OCI-LY3 (cell line): Measurements from ENCODE around the gene DDX59.

Source experiments
- H2AFZ ChIP-seq: fragments of 200-600, 300-600 bp; shearing (Covaris generic); 2 replicates; pipeline ENCODE4 v1.6.0; 2014; ENCODE audit warnings: antibody characterized with exemption, low read depth, low read length
- H3K27ac ChIP-seq: fragments of 200-600, 300-600 bp; sonication (generic); 2 replicates; pipeline ENCODE4 v1.5.1; 2014; ENCODE audit warnings: mild to moderate bottlenecking, low read length, moderate library complexity, mixed read lengths
- H3K27me3 ChIP-seq: fragments of 200-600, 300-600 bp; sonication (generic); 2 replicates; pipeline ENCODE4 v1.6.1; 2014; ENCODE audit warnings: low read depth, low read length, mixed read lengths
- H3K36me3 ChIP-seq: fragments of 200-600, 300-600 bp; sonication (generic); replicated peaks from 2 replicates; pipeline ENCODE3; 2014; ENCODE audit warnings: low read depth, low read length, mixed read lengths
- H3K4me1 ChIP-seq: fragments of 300-600, 200-600 bp; sonication (generic); 2 replicates; pipeline ENCODE4 v1.6.1; 2014; ENCODE audit warnings: low read length, mixed read lengths
- H3K4me2 ChIP-seq: fragments of 200-600, 300-600 bp; sonication (generic); 2 replicates; pipeline ENCODE4 v1.6.1; 2014; ENCODE audit warnings: low read length, mixed read lengths
- H3K4me3 ChIP-seq: fragments of 300-600, 200-600 bp; sonication (generic); 2 replicates; pipeline ENCODE4 v1.5.1; 2014; ENCODE audit warnings: antibody characterized with exemption, mild to moderate bottlenecking, low read length, moderate library complexity
- H3K79me2 ChIP-seq: fragments of 300-600, 200-600 bp; shearing (Covaris generic); 2 replicates; pipeline ENCODE4 v1.6.1; 2014; ENCODE audit warnings: mild to moderate bottlenecking, low read length, mixed read lengths
- H3K9ac ChIP-seq: fragments of 300-600, 200-600 bp; shearing (Covaris generic); 2 replicates; pipeline ENCODE4 v1.6.0; 2014; ENCODE audit warnings: mild to moderate bottlenecking, low read length, moderate library complexity
- H3K9me3 ChIP-seq: fragments of 200-600, 300-600 bp; shearing (Covaris generic); 2 replicates; pipeline ENCODE4 v1.6.1; 2014; ENCODE audit warnings: low read length, mixed read lengths; ENCODE audit not compliant: insufficient read depth
- H4K20me1 ChIP-seq: fragments of 200-600, 300-600 bp; sonication (generic); 2 replicates; pipeline ENCODE4 v1.6.1; 2016; ENCODE audit warnings: low read length, mixed read lengths; ENCODE audit not compliant: insufficient read depth
- CTCF ChIP-seq: fragments of 200-600, 300-600 bp; sonication (generic); IDR thresholded peaks from 2 replicates; pipeline ENCODE4 v1.5.1; 2014; ENCODE audit warnings: antibody characterized with exemption, low read length, low read depth
- EZH2phosphoT487 ChIP-seq: fragments of 200-600 bp; shearing (Covaris generic); IDR thresholded peaks from 2 replicates; pipeline ENCODE4 v1.6.1; 2018; ENCODE audit warnings: antibody characterized with exemption, mixed run types, low read depth

DDX59 gene

GRCh38 chr1:200670242-200671118, 773 bp upstream of the DDX59 start:
- Histone ChIP-seq H3K27ac (peak overlapping the region; percentile 86), H3K36me3 (peaks cover 11% of the 10 kb centered on the region), H3K9ac (peak overlapping the region; percentile 98), H3K4me3 (peak overlapping the region; percentile 95), H3K79me2 (peaks cover 33% of the 10 kb centered on the region), H2AFZ (peak overlapping the region; percentile 92), H3K4me2 (peak overlapping the region; percentile 82), H3K27me3 (no peaks in the 10 kb centered on the region), H4K20me1 (peaks cover 7% of the 10 kb centered on the region; the same call in 1 of the 2 replicates), H3K9me3 (no peaks in the 10 kb centered on the region), H3K4me1 (peaks cover 15% of the 10 kb centered on the region)
- TF ChIP-seq CTCF: no peak
- no peak for TF ChIP-seq EZH2phosphoT487

GRCh38 chr1:200668514-200669313, 993 bp downstream of the DDX59 start:
- H4K20me1 ChIP-seq: peaks cover 12% of the 10 kb centered on the region
- TF ChIP-seq CTCF (no peak), EZH2phosphoT487 (no peak)
- no peaks in the 10 kb centered on the region for H3K27me3 ChIP-seq
- peaks cover 15% of the 10 kb centered on the region for H3K4me1 ChIP-seq
- peak overlapping the region; percentile 98 for H3K9ac ChIP-seq
- H3K27ac ChIP-seq: peak overlapping the region; percentile 86
- H3K36me3 ChIP-seq: peaks cover 22% of the 10 kb centered on the region
- peak overlapping the region; percentile 80; the same call in 1 of the 2 replicates for H2AFZ ChIP-seq
- H3K4me3 ChIP-seq: peak overlapping the region; percentile 95
- peaks cover 33% of the 10 kb centered on the region for H3K79me2 ChIP-seq
- no peaks in the 10 kb centered on the region for H3K9me3 ChIP-seq
- H3K4me2 ChIP-seq: peak overlapping the region; percentile 95

- H3K4me1 ChIP-seq: peaks cover 14% of the 10 kb centered on the region
- H3K36me3 ChIP-seq: peaks cover 35% of the 10 kb centered on the region
- peaks cover 33% of the 10 kb centered on the region for H3K79me2 ChIP-seq
- H3K27ac ChIP-seq: no peak overlapping the region
- peaks cover 20% of the 10 kb centered on the region for H4K20me1 ChIP-seq
- H3K9me3 ChIP-seq: no peaks in the 10 kb centered on the region
- H3K27me3 ChIP-seq: no peaks in the 10 kb centered on the region
- no peak overlapping the region for H3K4me2 ChIP-seq
- TF ChIP-seq CTCF (no peak), EZH2phosphoT487 (no peak)
- H3K9ac ChIP-seq: no peak overlapping the region
- H2AFZ ChIP-seq: no peak overlapping the region
- no peak overlapping the region for H3K4me3 ChIP-seq
These were observed 3.4 kb downstream of the DDX59 start for GRCh38 chr1:200666309-200666708.

- H2AFZ ChIP-seq: no peak overlapping the region
- no peaks in the 10 kb centered on the region for H3K9me3 ChIP-seq
- no peak overlapping the region for H3K27ac ChIP-seq
- peaks cover 9% of the 10 kb centered on the region for H3K4me1 ChIP-seq
- TF ChIP-seq CTCF (no peak), EZH2phosphoT487 (no peak)
- H3K36me3 ChIP-seq: peaks cover 38% of the 10 kb centered on the region
- peaks cover 21% of the 10 kb centered on the region for H4K20me1 ChIP-seq
- no peak overlapping the region for H3K4me3 ChIP-seq
- no peak overlapping the region for H3K4me2 ChIP-seq
- peaks cover 30% of the 10 kb centered on the region for H3K79me2 ChIP-seq
- no peak overlapping the region for H3K9ac ChIP-seq
- no peaks in the 10 kb centered on the region for H3K27me3 ChIP-seq
These were observed 3.8 kb downstream of the DDX59 start for GRCh38 chr1:200665861-200666260.
